Choroid plexus epithelial cell (primary cell): Measurements from ENCODE around the gene FBXL14.

Source experiments
- DNase-seq: peaks from one replicate; pipeline ENCODE4 v3.0.0-alpha.2; 2010; ENCODE audit warnings: low read depth
- H3K4me3 ChIP-seq: 2 replicates; pipeline ENCODE4 v1.5.1; 2011; ENCODE audit warnings: low read depth, mild to moderate bottlenecking, control low read depth, low read length, moderate library complexity
- TF ChIP-seq, protein P1 (sequence below): conservative IDR thresholded peaks from 2 replicates; pipeline ENCODE4 v1.5.1; 2011; ENCODE audit warnings: low read depth, mild to moderate bottlenecking, control low read depth, inconsistent platforms, low read length, moderate library complexity

Gene FBXL14

DNA sequence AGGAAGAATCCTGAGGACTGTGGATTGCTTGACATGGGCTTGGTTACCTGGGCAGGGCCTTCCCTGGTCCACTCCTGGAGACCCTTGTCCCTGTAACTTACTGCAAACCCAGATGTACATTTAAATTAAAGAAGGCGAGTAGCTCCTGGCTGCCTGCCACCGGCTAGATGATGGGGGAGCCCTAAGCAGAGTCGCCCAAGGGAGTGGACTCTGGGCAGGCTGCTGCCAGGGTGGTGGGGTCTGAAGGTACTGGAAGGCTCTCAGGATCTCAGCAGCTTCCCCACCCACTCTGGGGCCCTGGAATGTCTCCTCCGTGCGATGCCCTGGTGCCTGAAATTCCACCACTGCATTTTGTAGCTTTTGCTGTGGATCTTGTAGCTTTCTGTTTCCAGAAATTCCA is 74.7 kb downstream of the FBXL14 start:
- DNase-seq, result no peak
- H3K4me3 ChIP-seq, result no peak overlapping the region
- TF ChIP-seq, protein P1, sequence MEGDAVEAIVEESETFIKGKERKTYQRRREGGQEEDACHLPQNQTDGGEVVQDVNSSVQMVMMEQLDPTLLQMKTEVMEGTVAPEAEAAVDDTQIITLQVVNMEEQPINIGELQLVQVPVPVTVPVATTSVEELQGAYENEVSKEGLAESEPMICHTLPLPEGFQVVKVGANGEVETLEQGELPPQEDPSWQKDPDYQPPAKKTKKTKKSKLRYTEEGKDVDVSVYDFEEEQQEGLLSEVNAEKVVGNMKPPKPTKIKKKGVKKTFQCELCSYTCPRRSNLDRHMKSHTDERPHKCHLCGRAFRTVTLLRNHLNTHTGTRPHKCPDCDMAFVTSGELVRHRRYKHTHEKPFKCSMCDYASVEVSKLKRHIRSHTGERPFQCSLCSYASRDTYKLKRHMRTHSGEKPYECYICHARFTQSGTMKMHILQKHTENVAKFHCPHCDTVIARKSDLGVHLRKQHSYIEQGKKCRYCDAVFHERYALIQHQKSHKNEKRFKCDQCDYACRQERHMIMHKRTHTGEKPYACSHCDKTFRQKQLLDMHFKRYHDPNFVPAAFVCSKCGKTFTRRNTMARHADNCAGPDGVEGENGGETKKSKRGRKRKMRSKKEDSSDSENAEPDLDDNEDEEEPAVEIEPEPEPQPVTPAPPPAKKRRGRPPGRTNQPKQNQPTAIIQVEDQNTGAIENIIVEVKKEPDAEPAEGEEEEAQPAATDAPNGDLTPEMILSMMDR, result no peak

DNA sequence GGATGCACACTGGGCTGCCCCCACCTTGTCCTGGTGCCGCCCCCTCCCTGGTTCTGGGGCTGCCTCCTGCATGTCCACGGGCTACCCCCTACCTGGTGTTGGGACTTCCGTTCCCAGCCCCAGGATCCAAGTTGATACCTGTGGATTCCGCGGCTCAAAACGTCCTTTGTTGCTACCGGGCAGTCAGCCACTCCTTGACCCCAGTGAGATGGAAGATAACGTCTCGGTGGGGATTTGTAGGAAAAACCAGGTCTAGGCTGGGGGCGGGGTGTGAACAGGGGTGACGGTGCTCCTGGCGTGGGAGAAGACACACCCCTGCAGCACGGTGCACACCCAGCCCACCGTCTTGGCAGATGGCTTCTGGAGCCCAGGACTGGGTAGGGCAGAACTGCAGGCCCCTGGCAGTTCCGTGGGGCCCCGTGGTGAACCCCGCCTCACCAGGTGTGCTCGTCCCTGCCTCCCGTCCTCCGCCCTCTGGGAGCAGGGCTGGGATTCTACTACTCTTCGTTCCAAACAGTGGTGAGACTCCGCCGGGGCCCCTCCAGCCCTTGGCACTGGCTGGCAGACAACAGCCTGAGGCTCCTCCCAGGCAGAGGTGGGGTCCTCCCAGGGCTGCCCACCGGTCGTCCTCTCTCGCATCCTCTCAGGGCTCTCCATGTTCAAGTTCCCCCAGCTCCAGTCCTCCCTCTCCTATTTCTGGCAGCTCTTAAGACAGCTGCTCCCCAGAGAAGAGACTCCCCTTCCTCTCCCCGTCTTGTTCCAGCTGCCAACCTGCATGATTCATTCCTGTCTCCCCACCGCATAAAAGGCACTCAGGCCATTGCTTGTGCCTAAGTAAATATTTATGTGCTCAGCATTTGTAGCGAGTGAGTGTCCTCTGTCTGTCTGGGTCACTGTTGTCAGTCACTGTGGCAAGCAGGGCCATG is 75.5 kb downstream of the FBXL14 start:
- TF ChIP-seq, protein P1, result no peak
- DNase-seq, result peak; percentile 86
- H3K4me3 ChIP-seq, result no peak overlapping the region

GRCh38 chr12:1517734-1518525 is 76.5 kb downstream of the FBXL14 start:
- DNase-seq, result no peak
- TF ChIP-seq, protein P1, result no peak
- H3K4me3 ChIP-seq, result no peak overlapping the region

DNA sequence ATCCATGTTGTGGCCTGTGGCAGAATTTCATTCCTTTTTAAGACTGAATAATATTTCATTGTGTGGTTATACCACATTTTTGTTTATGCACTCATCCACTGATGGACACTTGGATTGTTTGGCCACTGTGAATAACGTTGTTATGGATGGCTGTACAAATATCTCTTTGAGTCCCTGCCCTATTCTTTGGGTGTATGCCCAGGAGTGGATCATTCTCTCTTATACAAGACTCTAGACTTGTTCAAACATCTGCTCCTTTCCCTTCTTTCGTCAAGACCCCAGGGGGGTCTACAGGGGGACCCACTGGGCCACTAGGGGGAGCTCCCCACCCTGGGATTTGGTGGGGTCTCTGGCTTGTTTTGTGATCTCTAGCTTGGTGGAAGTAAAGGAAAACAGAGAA is 77.4 kb downstream of the FBXL14 start:
- TF ChIP-seq, protein P1, result peak; percentile 64
- DNase-seq, result peak; percentile 75
- H3K4me3 ChIP-seq, result no peak overlapping the region
